Measurements from ENCODE around the gene GNG14.
"Not testable (repeated sequence)": the region's sequence is repeated elsewhere in the genome, so short reads cannot be mapped to it uniquely, and the experiment has no call there.

Gene GNG14

GRCh38 chr19:12666265-12667048, 21.3 kb upstream of the GNG14 start, which contains the start of the genes MAN2B1 and WDR83:
Gene MAN2B1 (minus strand): TSS chr19:12666742. CDS start chr19:12666701, 41 bp downstream.
Gene WDR83 (plus strand): TSS chr19:12666807. CDS start chr19:12669791, 2,984 bp downstream.
- H3K4me3 ChIP-seq (ENCODE audit: low read depth, low read length): peak within 1 kb of the TSS; percentile 71

- no peak overlapping the region for H3K4me3 ChIP-seq (ENCODE audit: low read depth, low read length)
Measured at GRCh38 chr19:12667731-12668302, 20.0 kb upstream of the GNG14 start.

- H3K4me3 ChIP-seq (ENCODE audit: low read depth, low read length): peak overlapping the region; percentile 90
Measured at GRCh38 chr19:12668346-12668745, 19.5 kb upstream of the GNG14 start.

GRCh38 chr19:12668932-12669269, 18.9 kb upstream of the GNG14 start:
- peak overlapping the region; percentile 90 for H3K4me3 ChIP-seq (ENCODE audit: low read depth, low read length)

- peak overlapping the region; percentile 90 for H3K4me3 ChIP-seq (ENCODE audit: low read depth, low read length)
Measured at GRCh38 chr19:12669270-12670158, 18.3 kb upstream of the GNG14 start.

GRCh38 chr19:12670159-12670928, 17.5 kb upstream of the GNG14 start:
- H3K4me3 ChIP-seq (ENCODE audit: low read depth, low read length): peak overlapping the region; percentile 90

GRCh38 chr19:12672744-12673143, 15.1 kb upstream of the GNG14 start:
- H3K4me3 ChIP-seq (ENCODE audit: low read depth, low read length): no peak overlapping the region

- no peak overlapping the region for H3K4me3 ChIP-seq (ENCODE audit: low read depth, low read length)
Measured at GRCh38 chr19:12675399-12675798, 12.4 kb upstream of the GNG14 start.

GRCh38 chr19:12675940-12676339, 11.9 kb upstream of the GNG14 start:
- no peak overlapping the region for H3K4me3 ChIP-seq (ENCODE audit: low read depth, low read length)

- H3K4me3 ChIP-seq (ENCODE audit: low read depth, low read length): no peak overlapping the region
Measured at GRCh38 chr19:12676384-12676792, 11.4 kb upstream of the GNG14 start.

- no peak overlapping the region for H3K4me3 ChIP-seq (ENCODE audit: low read depth, low read length)
Measured at GRCh38 chr19:12676928-12677327, 10.9 kb upstream of the GNG14 start.

- H3K4me3 ChIP-seq (ENCODE audit: low read depth, low read length): not testable (repeated sequence)
Measured at GRCh38 chr19:12678039-12678438, 9.8 kb upstream of the GNG14 start.

- H3K4me3 ChIP-seq (ENCODE audit: low read depth, low read length): no peak overlapping the region
Measured at GRCh38 chr19:12680034-12680433, 7.8 kb upstream of the GNG14 start.

GRCh38 chr19:12681074-12681987, 6.5 kb upstream of the GNG14 start, which contains the start of gene DHPS:
Gene DHPS (minus strand): TSS chr19:12681880. CDS start chr19:12681766, 114 bp downstream.
- peak within 1 kb of the TSS; percentile 96 for H3K4me3 ChIP-seq (ENCODE audit: low read depth, low read length)

GRCh38 chr19:12685831-12686230, 2.0 kb upstream of the GNG14 start:
- H3K4me3 ChIP-seq (ENCODE audit: low read depth, low read length): no peak overlapping the region

GRCh38 chr19:12689012-12689411, 1.2 kb downstream of the GNG14 start:
- H3K4me3 ChIP-seq (ENCODE audit: low read depth, low read length): no peak overlapping the region

GRCh38 chr19:12689581-12690216, 1.9 kb downstream of the GNG14 start:
- H3K4me3 ChIP-seq (ENCODE audit: low read depth, low read length): no peak overlapping the region

- H3K4me3 ChIP-seq (ENCODE audit: low read depth, low read length): no peak overlapping the region
Measured at GRCh38 chr19:12692960-12693359, 5.2 kb downstream of the GNG14 start.

GRCh38 chr19:12694641-12695040, 6.8 kb downstream of the GNG14 start:
- no peak overlapping the region for H3K4me3 ChIP-seq (ENCODE audit: low read depth, low read length)

Data from iPS-11a (cell line).